H1 (cell line): Measurements from ENCODE around the gene CAP2. TPM values are rescaled to one million over a fixed set of nuclear protein-coding genes. Genes with fewer than 3 reads are reported as not detected.

Source experiments
- EP300 ChIP-seq, 2 experiments: IDR thresholded peaks; 1 replicate in 1 of 2; 2 replicates in 1 of 2; pipeline ENCODE4 v1.6.1; 2011 to 2012; ENCODE audit warnings: low read depth in 2 of 2, low read length in 2 of 2, mild to moderate bottlenecking in 2 of 2, borderline replicate concordance in 1 of 2, inconsistent platforms in 1 of 2, moderate library complexity in 1 of 2
- FOSL1 ChIP-seq: IDR thresholded peaks from 2 replicates; pipeline ENCODE4 v1.6.1; 2011; ENCODE audit warnings: mild to moderate bottlenecking, low read depth, low read length, moderate library complexity; ENCODE audit not compliant: insufficient read depth
- GTF2F1 ChIP-seq: IDR thresholded peaks from 2 replicates; pipeline ENCODE4 v1.6.1; 2012; ENCODE audit warnings: low read depth, low read length, improper control_type of control experiment, borderline replicate concordance
- KDM4A ChIP-seq: IDR thresholded peaks from one replicate; pipeline ENCODE4 v1.7.1; 2012; ENCODE audit warnings: low read depth, mild to moderate bottlenecking, moderate library complexity, low read length, inconsistent platforms; ENCODE audit not compliant: severe bottlenecking
- POU5F1 ChIP-seq: IDR thresholded peaks from 2 replicates; pipeline ENCODE4 v1.6.1; 2011; ENCODE audit warnings: low read depth, mild to moderate bottlenecking, low read length, moderate library complexity
- USF2 ChIP-seq: IDR thresholded peaks from 2 replicates; pipeline ENCODE4 v1.6.1; 2011; ENCODE audit warnings: low read length, improper control_type of control experiment
- polyA plus RNA-seq, 7 experiments: library from polyadenylated mRNA; depleted of rRNA in 3 of 7; stranded (reverse) in 5 of 7; unstranded in 2 of 7; fragments of >200 nt in 5 of 7; fragments of 200-250 nt in 2 of 7; gene quantifications; 1 replicate in 5 of 7; 2 replicates in 1 of 7; 4 replicates in 1 of 7; pipeline versions ENCODE4 v1.2.1 to v1.2.3, GENCODE V29; 2011 to 2013; ENCODE audit warnings: missing spikeins in 2 of 7, mixed read lengths in 2 of 7
- total RNA-seq: library from RNA; stranded (reverse); fragmentation: NEBNext Ultra II Directional; extraction: Animal tissue kit (Norgen Biotek cat#: 25700); gene quantifications from 2 replicates; pipeline ENCODE4 v1.2.1, GENCODE V29; 2021

Gene CAP2
- total and polyA plus RNA-seq, 2 of the 8 experiments (the other 6 are each of a cell fraction or from before 2014, with no cell fraction given) = 7.2 to 10.0 TPM

GRCh38 chr6:17504005-17504404, 110.6 kb downstream of the CAP2 start (continued):
- TF ChIP-seq FOSL1 (no peak), GTF2F1 (no peak), EP300 (IDR thresholded peaks at IDR 0.05; ENCODE audit: borderline replicate concordance in 1 of 2, low read depth in 2 of 2, low read length in 2 of 2) (no peak), USF2 (no peak), KDM4A (no peak), POU5F1 (no peak)
